ENCODE results near the gene HDAC4.

- TF ChIP-seq POLR2A (IDR thresholded peaks at IDR 0.05), result no peak
- TF ChIP-seq, protein P1, sequence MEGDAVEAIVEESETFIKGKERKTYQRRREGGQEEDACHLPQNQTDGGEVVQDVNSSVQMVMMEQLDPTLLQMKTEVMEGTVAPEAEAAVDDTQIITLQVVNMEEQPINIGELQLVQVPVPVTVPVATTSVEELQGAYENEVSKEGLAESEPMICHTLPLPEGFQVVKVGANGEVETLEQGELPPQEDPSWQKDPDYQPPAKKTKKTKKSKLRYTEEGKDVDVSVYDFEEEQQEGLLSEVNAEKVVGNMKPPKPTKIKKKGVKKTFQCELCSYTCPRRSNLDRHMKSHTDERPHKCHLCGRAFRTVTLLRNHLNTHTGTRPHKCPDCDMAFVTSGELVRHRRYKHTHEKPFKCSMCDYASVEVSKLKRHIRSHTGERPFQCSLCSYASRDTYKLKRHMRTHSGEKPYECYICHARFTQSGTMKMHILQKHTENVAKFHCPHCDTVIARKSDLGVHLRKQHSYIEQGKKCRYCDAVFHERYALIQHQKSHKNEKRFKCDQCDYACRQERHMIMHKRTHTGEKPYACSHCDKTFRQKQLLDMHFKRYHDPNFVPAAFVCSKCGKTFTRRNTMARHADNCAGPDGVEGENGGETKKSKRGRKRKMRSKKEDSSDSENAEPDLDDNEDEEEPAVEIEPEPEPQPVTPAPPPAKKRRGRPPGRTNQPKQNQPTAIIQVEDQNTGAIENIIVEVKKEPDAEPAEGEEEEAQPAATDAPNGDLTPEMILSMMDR (IDR thresholded peaks at IDR 0.05), result no peak
- TF ChIP-seq EP300 (IDR thresholded peaks at IDR 0.05), result no peak
These were observed 136.4 kb downstream of the HDAC4 start for GRCh38 chr2:239264492-239264837.
